LNCAP (cell line): ENCODE data around the gene CD276.

Experiments used
- TF ChIP-seq, protein P1 (sequence below): fragments of 450-650 bp; IDR thresholded peaks from 2 replicates; pipeline ENCODE4 v1.5.1; 2017; ENCODE audit warnings: mild to moderate bottlenecking

CD276 gene

DNA sequence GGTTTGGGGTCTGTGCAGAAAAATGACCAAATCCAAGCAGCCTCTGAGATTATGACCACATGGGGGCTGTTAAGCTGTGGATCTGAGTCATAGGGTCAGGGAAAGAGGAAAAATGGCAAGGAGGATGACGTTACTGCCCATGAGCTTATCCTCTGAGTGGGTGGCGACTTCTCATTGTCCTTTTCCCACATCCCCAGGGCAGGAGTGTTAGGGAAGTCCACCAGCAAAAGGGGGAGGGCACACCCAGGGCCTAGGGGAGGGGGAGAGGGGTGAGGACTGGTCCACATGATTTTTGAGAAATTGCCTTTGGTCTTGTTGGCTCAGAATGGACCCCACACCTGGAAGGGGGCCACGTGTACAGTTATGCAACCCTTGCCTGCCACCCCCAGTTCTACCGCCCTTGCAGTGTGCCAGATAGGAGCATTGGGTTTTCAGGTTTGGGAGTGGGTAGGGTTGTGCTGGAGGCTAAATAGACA is 2.6 kb downstream of the CD276 start:
- TF ChIP-seq, protein P1, sequence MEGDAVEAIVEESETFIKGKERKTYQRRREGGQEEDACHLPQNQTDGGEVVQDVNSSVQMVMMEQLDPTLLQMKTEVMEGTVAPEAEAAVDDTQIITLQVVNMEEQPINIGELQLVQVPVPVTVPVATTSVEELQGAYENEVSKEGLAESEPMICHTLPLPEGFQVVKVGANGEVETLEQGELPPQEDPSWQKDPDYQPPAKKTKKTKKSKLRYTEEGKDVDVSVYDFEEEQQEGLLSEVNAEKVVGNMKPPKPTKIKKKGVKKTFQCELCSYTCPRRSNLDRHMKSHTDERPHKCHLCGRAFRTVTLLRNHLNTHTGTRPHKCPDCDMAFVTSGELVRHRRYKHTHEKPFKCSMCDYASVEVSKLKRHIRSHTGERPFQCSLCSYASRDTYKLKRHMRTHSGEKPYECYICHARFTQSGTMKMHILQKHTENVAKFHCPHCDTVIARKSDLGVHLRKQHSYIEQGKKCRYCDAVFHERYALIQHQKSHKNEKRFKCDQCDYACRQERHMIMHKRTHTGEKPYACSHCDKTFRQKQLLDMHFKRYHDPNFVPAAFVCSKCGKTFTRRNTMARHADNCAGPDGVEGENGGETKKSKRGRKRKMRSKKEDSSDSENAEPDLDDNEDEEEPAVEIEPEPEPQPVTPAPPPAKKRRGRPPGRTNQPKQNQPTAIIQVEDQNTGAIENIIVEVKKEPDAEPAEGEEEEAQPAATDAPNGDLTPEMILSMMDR = no peak

DNA sequence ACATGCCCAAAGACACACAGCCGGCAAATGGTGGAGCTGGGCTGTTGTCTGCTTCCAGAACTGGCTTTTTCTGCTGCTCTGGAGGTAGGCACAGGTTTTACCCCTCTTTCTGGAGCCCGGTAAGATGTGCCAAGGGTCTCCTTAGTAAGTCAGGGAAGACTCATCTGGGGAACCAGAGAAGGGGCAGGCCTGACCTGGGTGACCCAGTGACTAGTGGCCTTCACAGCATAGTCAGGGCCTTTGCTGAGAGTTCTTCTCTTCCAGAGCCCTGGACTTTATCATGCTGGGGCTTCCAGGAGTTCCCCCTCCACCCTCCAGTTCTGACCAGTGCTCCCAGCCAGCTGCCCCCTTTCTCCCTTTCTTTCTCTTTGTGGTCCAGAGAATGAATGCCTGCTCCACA is 3.2 kb downstream of the CD276 start:
- TF ChIP-seq, protein P1 = no peak

DNA sequence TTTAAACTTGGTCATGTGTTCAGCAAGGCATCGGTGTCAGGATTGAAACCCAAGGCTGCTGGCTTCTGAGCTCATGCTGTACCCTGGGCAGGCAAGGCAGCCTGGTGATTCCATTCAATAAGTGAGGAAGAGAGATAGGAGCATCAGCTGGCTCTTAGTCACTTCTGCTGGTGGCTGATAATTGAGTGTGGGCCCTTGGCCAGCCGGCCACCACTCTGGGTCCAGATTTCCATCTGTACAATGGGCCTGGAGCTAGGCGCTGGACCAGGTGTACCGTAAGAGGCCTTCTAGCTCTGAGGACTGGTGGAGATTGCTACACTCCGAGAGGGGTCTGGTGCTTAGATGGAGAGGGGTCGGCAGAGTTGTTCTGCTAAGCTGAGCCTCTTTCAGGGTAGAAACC is 4.3 kb downstream of the CD276 start:
- TF ChIP-seq, protein P1 = no peak

DNA sequence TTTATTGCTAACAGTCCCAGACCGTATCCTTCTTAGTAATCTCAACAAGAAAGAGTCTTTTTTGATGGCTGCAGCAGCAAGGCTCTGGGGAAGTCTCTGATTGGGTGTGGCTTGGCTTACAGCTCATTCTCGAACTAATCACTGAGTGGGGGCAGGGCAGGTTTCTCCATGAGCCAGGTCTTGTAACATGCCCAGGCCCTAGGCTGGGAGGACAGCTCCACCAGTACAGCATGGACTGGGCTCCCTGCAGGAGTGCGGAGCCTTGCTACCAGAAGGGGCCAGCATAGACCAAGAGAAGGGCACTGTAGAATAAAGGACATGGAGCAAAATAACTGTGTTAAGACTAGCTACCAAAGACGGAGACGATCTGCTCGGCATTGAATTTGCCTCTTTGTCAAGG is 7.2 kb downstream of the CD276 start:
- TF ChIP-seq, protein P1 = no peak

DNA sequence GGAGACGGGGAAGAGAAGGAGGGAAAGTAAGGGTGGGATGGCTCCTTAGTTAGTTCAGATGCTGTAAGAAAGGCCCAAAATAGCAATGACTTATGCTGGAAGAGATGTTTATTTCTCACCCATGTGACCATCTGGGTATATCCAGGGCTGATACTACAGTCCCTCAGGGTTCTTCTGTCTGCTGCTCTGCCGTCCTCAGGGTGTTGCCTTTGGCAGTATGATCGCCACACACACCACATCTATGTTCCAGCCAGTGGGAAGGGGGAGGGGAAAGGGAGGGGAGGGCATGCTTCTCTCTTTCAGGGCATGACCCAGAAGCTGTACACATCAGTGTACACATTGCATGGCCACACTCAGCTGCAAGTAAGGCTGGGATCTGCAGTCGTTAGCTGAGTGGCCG is 10.2 kb downstream of the CD276 start:
- TF ChIP-seq, protein P1 = no peak

DNA sequence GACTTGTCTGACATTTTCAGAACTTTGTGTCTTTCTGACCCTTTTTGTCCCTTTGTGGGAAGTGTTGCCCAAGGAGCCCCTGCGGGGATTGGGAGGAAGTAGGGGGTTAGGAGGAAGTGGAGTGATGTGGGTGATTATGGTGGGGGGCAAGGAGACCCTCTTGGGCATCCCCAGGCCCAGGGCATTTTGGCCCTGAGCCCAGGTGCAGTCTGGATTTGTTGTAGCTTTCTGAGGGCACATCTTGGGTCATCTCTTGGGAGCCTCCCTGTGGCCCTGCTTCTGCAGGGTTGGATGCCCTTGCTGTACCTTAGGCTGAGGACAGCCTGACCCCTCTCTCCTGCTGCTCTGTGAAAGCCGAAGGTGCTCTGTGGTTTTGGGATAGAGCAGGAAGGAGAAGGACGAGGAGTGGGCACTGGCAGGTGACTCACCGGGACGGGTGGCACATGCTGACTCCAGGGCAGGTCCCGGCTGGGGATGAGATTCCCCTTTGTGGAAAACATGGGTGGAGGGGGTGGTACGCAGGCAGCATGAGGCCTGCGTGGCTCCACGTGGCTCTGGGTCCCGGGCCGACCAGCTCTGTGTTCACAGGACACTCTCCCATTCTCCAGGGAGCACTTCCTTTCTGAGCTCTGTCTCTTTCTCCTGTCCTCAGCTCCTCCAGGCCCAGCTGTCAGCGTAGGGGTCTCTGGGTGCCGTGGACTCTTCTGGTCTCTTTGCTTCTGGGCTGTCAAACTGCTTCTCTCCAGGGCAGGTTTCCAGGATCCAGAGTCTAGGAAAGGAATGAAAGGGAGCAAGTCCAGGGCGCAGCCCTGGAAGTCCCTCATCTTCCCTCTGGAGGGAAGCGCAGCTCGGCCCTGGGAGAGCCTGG is 11.8 kb downstream of the CD276 start:
- TF ChIP-seq, protein P1 = no peak

DNA sequence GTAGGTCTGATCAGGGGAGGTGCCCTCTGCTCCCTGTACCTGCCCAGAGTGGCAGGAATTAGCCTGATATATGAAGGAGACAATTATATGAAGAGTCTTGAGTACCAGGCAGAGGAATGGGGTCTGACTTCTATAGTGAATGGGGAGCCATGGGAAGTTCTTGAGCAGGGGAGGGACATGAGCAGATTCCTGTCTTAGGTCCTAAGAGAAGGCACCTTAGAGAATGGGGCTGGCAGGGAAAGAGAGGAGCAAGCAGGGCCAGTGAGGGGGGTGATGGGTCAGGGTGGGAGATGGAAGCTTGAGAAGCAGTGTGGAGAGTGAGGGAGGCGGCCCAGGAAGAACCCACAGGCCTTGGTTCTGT is 12.4 kb downstream of the CD276 start:
- TF ChIP-seq, protein P1 = no peak
